ENCODE data around the gene DIAPH3.

GRCh38 chr13:59766236-59766635, 397.5 kb downstream of the DIAPH3 start:
- no peak for TF ChIP-seq CTCF (IDR thresholded peaks at IDR 0.05)
- TF ChIP-seq POLR2AphosphoS5 (IDR thresholded peaks at IDR 0.05), result no peak
- TF ChIP-seq POLR2A (IDR thresholded peaks at IDR 0.05), result no peak
- no peak for TF ChIP-seq EP300 (IDR thresholded peaks at IDR 0.05)

Data from sigmoid colon (tissue), 4 donors.